GM18499 (cell line): ENCODE data around the gene EYA4.

Source experiments
- ATAC-seq: cut with Tn5 transposase; IDR thresholded peaks from one replicate; pipeline ENCODE4 v1.9.1; 2021; ENCODE audit warnings: moderate number of reproducible peaks; ENCODE audit not compliant: insufficient read depth, unreplicated experiment

Gene EYA4, protein sequence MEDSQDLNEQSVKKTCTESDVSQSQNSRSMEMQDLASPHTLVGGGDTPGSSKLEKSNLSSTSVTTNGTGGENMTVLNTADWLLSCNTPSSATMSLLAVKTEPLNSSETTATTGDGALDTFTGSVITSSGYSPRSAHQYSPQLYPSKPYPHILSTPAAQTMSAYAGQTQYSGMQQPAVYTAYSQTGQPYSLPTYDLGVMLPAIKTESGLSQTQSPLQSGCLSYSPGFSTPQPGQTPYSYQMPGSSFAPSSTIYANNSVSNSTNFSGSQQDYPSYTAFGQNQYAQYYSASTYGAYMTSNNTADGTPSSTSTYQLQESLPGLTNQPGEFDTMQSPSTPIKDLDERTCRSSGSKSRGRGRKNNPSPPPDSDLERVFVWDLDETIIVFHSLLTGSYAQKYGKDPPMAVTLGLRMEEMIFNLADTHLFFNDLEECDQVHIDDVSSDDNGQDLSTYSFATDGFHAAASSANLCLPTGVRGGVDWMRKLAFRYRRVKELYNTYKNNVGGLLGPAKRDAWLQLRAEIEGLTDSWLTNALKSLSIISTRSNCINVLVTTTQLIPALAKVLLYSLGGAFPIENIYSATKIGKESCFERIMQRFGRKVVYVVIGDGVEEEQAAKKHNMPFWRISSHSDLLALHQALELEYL

GRCh38 chr6:133241086-133241900 is at the start of gene EYA4:
Gene EYA4 (plus strand): TSS chr6:133241357. CDS start chr6:133274781, 33,424 bp downstream.
- no peak for ATAC-seq

DNA sequence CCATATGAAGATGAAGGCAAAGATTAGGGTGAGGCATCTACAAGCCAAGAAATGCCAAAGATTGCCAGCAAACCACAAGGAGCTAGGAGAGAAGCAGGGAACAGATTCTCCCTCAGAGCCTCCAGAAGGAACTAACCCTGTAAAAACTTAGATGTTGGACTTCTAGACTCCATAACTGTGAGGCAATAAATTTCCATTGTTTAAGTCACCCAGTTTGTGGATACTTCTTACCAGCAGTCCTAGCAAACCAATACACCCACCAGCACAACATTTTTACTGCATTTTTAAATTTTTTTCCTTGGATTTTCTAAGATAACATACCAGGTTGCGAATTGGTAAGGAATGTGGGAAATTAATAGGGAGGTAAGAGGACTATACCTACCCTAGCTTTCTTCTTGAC is 47.8 kb upstream of the EYA4 start:
- ATAC-seq: no peak

GRCh38 chr6:133198725-133199124 is 42.4 kb upstream of the EYA4 start:
- no peak for ATAC-seq

- no peak for ATAC-seq
These were observed 39.9 kb upstream of the EYA4 start for GRCh38 chr6:133201231-133201630.

- ATAC-seq: no peak
These were observed 38.4 kb upstream of the EYA4 start for GRCh38 chr6:133202610-133203343.

DNA sequence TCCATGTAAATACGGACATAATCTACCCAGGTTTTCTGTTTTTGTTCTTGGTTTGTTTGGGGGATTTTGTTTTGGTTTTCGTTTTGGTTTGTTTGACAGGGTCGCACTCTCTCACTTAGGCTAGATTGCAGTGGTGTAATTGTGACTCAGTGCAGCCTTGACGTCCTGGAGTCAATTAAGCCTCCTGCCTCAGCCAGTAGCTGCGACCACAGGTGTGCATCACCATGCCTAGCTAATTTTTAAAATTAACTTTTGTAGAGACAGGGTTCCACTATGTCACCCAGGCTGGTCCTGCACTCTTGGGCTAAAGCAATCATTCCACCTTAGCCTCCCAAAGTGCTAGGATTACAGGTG is 37.8 kb upstream of the EYA4 start:
- no peak for ATAC-seq

DNA sequence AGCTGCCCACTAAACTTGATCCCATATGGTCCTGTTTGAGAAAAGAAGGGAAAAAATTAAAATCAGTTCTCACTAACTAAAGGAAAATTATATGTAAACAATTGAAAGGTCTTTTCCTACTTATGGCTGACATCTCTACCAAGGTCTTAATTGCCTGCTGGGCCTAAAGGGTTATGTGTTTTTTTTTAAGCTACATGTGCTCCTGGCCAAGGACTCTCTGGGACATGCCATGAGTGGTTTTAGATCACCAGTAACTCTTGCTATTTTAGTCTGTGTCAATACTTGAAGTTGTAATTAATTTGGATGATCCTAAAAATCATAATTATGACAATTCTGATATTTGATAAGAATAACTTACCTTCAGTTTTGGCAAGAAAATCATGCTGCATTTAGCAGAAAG is 35.9 kb upstream of the EYA4 start:
- no peak for ATAC-seq

DNA sequence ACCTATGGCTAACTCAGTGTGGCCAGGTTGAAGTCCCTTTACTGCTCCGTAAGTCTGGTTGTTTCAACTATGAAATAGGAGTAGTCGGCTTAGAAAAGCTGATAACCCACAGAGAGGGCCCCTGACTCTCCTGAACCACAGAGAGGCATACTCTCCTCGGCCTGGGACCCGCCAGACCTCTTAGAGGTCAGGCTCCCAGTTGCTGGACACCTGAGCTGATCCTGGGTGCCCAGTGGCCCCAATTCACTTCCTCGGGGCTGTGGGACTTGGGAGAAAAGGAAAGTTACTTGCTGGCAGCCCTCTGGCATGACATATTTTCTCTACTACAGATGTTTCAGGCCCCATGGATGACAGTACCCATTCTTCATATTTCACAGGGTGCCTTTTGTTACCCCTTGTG is 34.2 kb upstream of the EYA4 start:
- ATAC-seq: no peak

- ATAC-seq: no peak
These were observed 33.4 kb upstream of the EYA4 start for GRCh38 chr6:133207754-133208153.

DNA sequence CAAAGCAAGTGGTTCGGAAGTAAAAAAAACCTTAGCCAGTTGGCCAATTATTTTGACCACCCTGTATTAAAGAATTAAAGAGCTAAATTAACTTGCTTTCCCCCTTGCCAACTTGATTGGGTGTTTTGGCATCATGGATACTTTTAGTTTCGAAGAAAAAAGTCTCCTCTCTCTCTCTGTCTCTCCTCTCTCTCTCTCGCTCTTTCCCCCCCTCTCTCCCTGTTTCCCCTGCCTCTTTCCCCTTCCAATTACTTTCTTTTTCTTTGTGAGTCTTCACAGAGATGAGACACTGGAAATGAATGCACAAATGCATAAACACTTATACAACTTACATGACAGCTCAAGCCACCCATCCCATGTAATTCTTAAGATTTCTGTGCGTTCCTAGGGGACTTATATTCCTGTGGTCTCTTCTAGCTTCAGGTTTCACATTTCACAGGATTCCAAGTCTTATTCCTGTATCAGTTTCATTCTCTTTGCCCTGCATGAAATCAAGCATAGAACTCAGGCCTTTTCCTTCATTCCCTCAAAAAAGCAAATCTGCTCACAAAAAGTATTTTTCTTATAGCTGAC is 32.9 kb upstream of the EYA4 start:
- no peak for ATAC-seq

GRCh38 chr6:133214267-133214666 is 26.9 kb upstream of the EYA4 start:
- no peak for ATAC-seq

- ATAC-seq: no peak
These were observed 22.3 kb upstream of the EYA4 start for GRCh38 chr6:133218852-133219251.

DNA sequence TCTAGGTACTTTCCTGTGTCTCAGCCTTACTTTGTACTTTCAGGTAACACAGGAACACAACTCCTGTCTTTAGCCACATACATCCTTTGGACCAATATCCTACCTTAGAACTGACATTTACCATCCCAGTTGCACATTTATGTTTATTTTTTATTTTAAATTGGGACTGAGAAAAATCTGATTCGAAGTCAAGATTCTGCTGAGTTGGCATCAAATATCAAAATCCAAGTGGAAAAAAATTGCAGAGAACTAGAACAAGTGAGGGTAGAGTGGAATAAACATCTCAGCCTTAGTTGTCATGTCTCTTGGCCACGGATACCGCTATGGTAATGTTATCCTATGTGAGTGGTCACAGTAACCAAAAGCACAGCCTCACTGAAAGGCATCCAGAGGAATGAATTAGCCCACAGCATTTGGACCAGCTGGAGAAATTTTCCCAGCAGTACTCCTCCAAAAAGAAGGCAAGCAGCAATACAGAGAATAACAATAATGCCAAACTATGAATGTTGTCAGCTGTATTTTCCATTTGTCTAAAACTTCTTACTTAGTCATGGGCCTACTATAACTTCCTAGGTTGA is 17.6 kb upstream of the EYA4 start:
- no peak for ATAC-seq

- no peak for ATAC-seq
These were observed 15.6 kb upstream of the EYA4 start for GRCh38 chr6:133225560-133225959.

DNA sequence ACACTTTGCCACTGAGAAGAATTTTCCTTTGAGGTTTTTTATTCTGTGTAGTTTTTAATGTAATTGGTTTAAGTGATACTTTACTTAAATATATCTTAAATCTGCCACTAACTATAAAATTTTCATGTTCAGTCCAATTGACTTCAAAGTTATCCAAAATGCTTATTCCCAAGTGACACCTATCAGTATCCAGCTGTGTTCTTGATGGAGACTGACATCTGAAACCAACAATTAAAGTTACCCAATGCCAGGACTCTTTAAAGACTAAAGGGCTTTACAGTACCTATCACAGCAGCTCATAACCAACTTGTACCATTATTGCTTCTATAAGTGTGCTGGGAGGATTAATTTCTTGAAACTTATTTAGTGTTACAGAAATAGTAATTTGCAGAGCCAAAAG is 13.8 kb upstream of the EYA4 start:
- no peak for ATAC-seq

GRCh38 chr6:133230052-133230451 is 11.1 kb upstream of the EYA4 start:
- no peak for ATAC-seq

GRCh38 chr6:133235221-133235620 is 5.9 kb upstream of the EYA4 start:
- ATAC-seq: no peak

GRCh38 chr6:133236932-133237331 is 4.2 kb upstream of the EYA4 start:
- no peak for ATAC-seq

DNA sequence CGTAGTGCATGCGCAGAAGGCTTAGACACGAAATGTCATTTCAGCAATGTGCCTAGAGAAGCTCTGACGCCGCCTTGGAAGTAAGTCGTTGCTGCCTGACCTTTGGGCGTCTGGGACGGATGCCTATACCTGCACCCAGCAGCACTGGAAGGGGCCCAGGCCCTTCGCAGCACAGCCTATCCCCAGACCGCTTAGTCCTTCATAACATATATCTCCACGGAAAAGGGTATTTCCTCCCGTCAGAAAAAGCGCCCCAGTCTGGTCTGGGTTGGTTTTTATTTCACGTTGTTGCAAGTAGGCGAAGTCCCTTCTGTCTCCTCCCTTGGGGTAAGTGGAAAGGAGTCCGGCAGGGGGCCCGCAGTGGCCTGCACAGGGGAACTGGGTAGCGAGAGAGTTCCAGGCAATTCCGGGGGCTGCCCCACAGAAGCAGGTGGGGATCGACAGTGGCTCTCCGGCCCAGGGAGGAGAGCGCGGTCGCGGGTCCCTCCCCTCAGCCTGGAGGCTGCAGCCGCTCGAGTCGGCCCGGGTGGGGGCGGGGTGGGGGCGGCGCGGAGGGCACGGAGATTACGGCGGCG is 559 bp upstream of the EYA4 start:
- no peak for ATAC-seq
